Raji (cell line): ENCODE data around the gene C19orf38.

Experiments
- POLR2A ChIP-seq: IDR thresholded peaks from 2 replicates; pipeline ENCODE4 v1.6.1; 2011; ENCODE audit warnings: low read depth, low read length, control low read depth; ENCODE audit not compliant: insufficient read depth

The C19orf38 gene

DNA sequence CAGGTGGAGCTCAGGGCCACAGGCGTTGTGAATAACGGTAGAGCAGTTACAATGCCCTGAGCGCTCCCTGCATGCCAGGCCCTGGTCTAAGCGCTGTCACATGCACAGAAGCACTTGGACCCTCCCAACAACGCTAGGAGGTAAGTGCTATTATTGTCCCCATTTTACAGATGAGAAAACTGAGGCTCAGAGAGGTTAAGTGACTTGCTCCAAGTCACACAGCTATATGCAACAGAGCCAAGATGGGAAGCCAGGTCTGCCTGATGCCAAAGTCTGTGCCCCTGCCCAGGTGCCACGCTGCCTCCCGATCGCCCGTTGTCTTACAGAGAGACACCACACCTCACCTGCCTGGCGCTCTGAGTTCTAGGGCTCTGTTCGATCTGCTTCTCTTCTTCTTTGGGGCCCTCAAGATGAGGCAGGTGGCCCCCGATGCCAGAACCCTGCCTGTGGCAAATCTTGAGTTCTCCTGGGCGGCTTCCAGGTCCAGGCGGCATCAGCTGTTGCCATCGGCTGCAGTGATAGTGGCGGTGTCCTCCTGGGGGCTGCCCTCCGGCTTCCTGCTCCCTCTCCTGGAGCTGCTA, 60.3 kb downstream of the C19orf38 start:
- TF ChIP-seq POLR2A: no peak

DNA sequence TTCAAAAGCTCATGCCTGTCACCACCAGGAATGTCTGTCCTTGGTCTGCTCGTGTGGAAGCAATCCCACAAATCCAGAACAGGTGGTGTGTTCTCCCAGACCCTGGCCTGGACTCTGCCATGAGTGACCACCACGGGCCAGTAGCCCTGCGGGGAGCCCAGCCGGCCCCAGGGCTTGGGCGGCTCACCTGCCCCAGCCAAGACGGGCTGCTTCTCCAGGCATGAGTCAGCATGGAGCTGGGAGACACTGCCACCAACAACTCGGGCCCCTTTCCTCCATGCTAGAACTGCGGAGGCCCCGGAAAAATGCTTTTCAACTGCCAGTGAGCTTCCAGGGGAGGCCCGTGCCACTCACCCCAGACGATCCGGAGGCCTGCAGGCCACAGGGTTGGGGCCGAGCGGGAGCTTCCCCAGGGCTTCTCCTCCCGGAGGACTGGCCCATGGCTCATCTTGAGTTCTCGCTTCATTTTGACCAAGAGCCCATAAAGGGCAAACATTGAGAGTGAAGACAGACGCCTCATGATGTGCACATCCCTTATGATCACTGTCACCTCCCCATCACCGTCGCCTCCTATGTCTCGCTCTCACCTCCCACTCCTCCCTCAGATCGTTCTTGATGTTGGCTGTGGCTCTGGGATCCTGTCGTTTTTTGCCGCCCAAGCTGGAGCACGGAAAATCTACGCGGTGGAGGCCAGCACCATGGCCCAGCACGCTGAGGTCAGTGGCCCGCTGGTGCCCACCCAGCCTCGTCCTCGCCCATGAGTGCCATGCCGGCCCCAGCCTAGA, 63.6 kb downstream of the C19orf38 start:
- TF ChIP-seq POLR2A: no peak

DNA sequence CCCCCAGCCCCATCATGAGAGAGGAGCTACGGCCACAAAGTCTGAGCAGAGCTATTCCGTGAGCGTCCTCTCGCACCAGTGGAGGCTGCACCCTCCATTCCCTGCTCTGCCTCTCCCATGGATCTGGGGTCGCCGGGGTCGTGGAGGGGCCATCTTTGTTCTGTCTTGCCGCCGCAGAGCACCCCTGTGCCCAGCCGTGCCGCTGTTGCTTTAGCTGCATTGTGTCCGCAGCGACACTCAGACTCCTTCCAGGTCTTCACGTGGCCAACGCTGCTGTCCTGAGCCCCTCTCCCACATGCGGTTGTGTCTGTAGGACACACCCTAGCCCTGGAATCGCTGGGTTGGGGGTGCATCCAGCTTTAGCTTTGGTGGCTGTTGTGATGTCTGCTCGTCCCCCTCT, 64.4 kb downstream of the C19orf38 start:
- no peak for TF ChIP-seq POLR2A

DNA sequence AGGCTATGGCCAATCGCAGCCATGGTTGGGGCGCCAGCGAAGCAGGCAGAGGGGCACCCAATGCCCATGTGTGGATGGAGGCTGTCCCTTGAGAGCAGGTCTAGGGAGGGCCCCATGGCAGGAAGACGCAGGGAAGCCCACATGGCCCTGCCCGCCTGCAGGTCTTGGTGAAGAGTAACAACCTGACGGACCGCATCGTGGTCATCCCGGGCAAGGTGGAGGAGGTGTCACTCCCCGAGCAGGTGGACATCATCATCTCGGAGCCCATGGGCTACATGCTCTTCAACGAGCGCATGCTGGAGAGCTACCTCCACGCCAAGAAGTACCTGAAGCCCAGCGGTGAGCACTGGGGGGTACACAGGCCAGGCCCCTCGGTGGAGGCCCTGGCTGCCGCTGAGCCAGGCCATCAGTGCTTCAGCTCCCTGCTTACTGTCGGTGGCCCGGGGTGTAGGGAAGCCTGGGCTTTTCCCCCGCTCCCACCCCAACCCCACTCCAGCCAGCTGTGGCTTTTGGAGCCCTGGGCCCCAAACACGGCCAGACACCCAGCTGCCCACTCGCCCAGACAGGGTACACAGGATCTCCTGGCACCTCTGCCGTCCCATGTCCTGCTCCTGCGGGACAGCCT, 65.6 kb downstream of the C19orf38 start:
- TF ChIP-seq POLR2A: no peak

DNA sequence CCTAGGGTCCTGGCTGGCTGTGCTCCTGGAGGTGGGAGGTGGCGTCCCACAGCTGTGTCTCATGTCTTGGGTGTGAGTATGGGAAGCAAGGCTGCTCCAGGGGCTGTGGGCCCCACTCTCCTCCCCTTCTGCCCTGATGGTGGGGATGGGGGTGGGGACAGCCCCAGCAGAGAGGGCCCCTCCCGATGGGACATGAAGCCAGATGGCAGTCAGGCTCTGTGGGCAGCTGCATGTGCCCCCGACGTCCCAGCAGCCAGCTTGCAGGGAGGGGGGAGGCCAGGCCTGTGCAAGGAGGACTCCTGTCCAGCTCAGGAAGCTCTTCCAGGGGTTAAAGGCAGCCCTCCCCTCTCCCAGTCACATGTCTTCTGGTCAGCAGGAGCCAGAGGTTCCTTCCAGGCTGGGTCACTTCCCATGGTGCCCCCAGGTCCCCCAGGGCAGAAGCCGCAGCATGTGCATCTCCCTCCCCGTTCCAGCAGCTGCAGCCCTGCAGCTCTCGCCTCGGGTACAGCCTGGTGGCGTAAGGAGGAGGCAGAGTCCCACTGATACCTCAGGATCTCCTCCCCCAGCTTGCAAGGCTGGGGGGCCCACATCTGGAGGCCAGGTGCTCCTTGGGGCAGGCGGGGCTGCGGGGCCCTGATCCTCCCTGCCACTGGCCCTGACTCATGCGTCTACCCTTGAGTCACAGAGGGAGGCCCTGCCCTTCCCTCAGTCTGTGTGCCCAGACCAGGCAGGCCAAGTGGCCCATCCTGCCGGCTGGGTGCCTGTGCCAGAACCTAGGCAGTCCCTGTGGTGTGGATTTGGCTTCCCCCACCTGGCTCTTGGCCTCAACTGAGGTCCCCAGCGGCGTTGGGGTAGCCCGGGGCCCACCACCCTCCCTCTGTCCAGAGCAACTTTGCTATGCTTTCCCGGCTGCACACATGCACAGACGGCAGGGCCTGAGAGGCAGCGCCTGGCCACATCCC, 67.2 kb downstream of the C19orf38 start:
- TF ChIP-seq POLR2A: no peak

DNA sequence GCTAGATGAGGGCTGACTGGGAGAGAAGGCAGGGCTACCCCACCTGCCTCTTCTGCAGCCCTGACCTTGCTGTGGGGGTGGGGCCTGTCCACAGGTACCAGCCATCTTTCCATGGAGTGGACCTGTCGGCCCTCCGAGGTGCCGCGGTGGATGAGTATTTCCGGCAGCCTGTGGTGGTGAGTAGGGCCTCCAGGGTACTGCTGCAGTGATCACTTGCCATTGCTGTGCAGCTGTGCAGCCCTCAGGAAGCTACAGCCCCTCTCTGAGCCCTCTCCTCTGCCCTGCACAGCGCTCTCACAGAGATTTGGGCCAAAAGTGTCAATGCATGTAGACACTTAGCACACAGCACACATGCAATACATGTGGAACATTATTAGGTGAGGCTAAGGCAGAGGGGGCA, 68.4 kb downstream of the C19orf38 start:
- TF ChIP-seq POLR2A: no peak

DNA sequence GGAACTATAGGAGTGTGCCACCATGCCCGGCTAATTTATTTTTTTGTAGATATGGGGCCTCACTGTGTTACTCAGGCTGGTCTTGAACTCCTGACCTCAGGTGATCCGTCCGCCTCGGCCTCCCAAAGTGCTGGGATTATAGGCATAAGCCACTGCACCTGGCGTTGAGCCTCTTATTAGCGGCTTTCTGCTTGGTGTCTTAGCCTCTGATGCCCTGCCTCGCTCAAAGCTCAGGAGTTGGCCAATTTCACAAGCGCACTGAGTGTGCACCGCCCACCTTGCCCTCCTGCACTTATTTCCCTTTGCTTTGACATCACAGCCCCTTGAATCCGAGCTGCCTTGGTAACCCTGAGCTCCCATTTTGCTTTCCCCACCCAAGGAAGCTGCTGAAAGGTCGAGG, 70.1 kb downstream of the C19orf38 start:
- TF ChIP-seq POLR2A: no peak
